ENCODE results near the gene C12orf60.

C12orf60 gene

GRCh38 chr12:14810167-14810952 lies 6.9 kb downstream of the C12orf60 start:
- Histone ChIP-seq H3K4me1 (ENCODE audit: control insufficient read depth, low read length) (peaks cover 7% of the 10 kb centered on the region), H3K79me2 (ENCODE audit: control insufficient read depth, low read length) (no peaks in the 10 kb centered on the region), H3K27ac (ENCODE audit: low read depth, low read length) (no peak overlapping the region), H3K9me2 (replicated peaks; ENCODE audit: control insufficient read depth, low read length) (no peaks in the 10 kb centered on the region), H3K9me3 (ENCODE audit: control insufficient read depth, insufficient read depth, low read length) (no peaks in the 10 kb centered on the region), H3K4me3 (ENCODE audit: low read length) (no peak overlapping the region), H3F3A (ENCODE audit: control insufficient read depth, insufficient read depth) (no peaks in the 10 kb centered on the region), H4K20me1 (ENCODE audit: control insufficient read depth, insufficient read depth, low read depth, low read length) (no peaks in the 10 kb centered on the region), H3K36me3 (ENCODE audit: control insufficient read depth, low read length) (no peaks in the 10 kb centered on the region), H3K27me3 (ENCODE audit: control insufficient read depth, low read length) (no peaks in the 10 kb centered on the region), H3K4me2 (ENCODE audit: low read length) (no peak overlapping the region)
- TF ChIP-seq, protein P1, sequence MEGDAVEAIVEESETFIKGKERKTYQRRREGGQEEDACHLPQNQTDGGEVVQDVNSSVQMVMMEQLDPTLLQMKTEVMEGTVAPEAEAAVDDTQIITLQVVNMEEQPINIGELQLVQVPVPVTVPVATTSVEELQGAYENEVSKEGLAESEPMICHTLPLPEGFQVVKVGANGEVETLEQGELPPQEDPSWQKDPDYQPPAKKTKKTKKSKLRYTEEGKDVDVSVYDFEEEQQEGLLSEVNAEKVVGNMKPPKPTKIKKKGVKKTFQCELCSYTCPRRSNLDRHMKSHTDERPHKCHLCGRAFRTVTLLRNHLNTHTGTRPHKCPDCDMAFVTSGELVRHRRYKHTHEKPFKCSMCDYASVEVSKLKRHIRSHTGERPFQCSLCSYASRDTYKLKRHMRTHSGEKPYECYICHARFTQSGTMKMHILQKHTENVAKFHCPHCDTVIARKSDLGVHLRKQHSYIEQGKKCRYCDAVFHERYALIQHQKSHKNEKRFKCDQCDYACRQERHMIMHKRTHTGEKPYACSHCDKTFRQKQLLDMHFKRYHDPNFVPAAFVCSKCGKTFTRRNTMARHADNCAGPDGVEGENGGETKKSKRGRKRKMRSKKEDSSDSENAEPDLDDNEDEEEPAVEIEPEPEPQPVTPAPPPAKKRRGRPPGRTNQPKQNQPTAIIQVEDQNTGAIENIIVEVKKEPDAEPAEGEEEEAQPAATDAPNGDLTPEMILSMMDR (IDR thresholded peaks at IDR 0.05; ENCODE audit: low read depth, low read length, poor library complexity, severe bottlenecking), result no peak
- no peak for TF ChIP-seq EZH2phosphoT487 (IDR thresholded peaks at IDR 0.05; ENCODE audit: borderline replicate concordance, low read length)

- Histone ChIP-seq H3K27ac (ENCODE audit: low read depth, low read length) (no peak overlapping the region), H3K36me3 (ENCODE audit: control insufficient read depth, low read length) (no peaks in the 10 kb centered on the region), H3K9me2 (replicated peaks; ENCODE audit: control insufficient read depth, low read length) (no peaks in the 10 kb centered on the region), H3K79me2 (ENCODE audit: control insufficient read depth, low read length) (no peaks in the 10 kb centered on the region), H3K4me2 (ENCODE audit: low read length) (no peak overlapping the region), H3K9me3 (ENCODE audit: control insufficient read depth, insufficient read depth, low read length) (no peaks in the 10 kb centered on the region), H4K20me1 (ENCODE audit: control insufficient read depth, insufficient read depth, low read depth, low read length) (no peaks in the 10 kb centered on the region), H3K27me3 (ENCODE audit: control insufficient read depth, low read length) (no peaks in the 10 kb centered on the region), H3K4me3 (ENCODE audit: low read length) (no peak overlapping the region), H3F3A (ENCODE audit: control insufficient read depth, insufficient read depth) (no peaks in the 10 kb centered on the region), H3K4me1 (ENCODE audit: control insufficient read depth, low read length) (peaks cover 6% of the 10 kb centered on the region)
- TF ChIP-seq, protein P1 (IDR thresholded peaks at IDR 0.05; ENCODE audit: low read depth, low read length, poor library complexity, severe bottlenecking), result peak; percentile 35
- no peak for TF ChIP-seq EZH2phosphoT487 (IDR thresholded peaks at IDR 0.05; ENCODE audit: borderline replicate concordance, low read length)
These were observed 7.5 kb downstream of the C12orf60 start for GRCh38 chr12:14810953-14811483.

GRCh38 chr12:14811486-14811885 lies 8.0 kb downstream of the C12orf60 start:
- no peak overlapping the region for H3K27ac ChIP-seq (ENCODE audit: low read depth, low read length)
- TF ChIP-seq, protein P1 (IDR thresholded peaks at IDR 0.05; ENCODE audit: low read depth, low read length, poor library complexity, severe bottlenecking), result no peak
- TF ChIP-seq EZH2phosphoT487 (IDR thresholded peaks at IDR 0.05; ENCODE audit: borderline replicate concordance, low read length), result no peak
- no peaks in the 10 kb centered on the region for H3F3A ChIP-seq (ENCODE audit: control insufficient read depth, insufficient read depth)
- no peaks in the 10 kb centered on the region for H3K9me3 ChIP-seq (ENCODE audit: control insufficient read depth, insufficient read depth, low read length)
- no peak overlapping the region for H3K4me3 ChIP-seq (ENCODE audit: low read length)
- no peaks in the 10 kb centered on the region for H3K9me2 ChIP-seq (replicated peaks; ENCODE audit: control insufficient read depth, low read length)
- H3K36me3 ChIP-seq (ENCODE audit: control insufficient read depth, low read length), result no peaks in the 10 kb centered on the region
- H3K79me2 ChIP-seq (ENCODE audit: control insufficient read depth, low read length), result no peaks in the 10 kb centered on the region
- H4K20me1 ChIP-seq (ENCODE audit: control insufficient read depth, insufficient read depth, low read depth, low read length), result no peaks in the 10 kb centered on the region
- H3K4me2 ChIP-seq (ENCODE audit: low read length), result no peak overlapping the region
- H3K4me1 ChIP-seq (ENCODE audit: control insufficient read depth, low read length), result peaks cover 6% of the 10 kb centered on the region
- no peaks in the 10 kb centered on the region for H3K27me3 ChIP-seq (ENCODE audit: control insufficient read depth, low read length)
